ENCODE measurements around the gene ACAD8.
A peak's percentile ranks its signal among the peaks of the same experiment; 100 is the strongest.

Gene ACAD8

GRCh38 chr11:134253188-134253993, at the start of gene ACAD8, which contains the start of gene THYN1:
ACAD8 (plus strand) TSS chr11:134253568; CDS start chr11:134253601, 33 bp downstream.
THYN1 (minus strand) TSS chr11:134253352; CDS start chr11:134252882, 470 bp downstream.
- DNase-seq (ENCODE audit: low spot score), result peak; percentile 96

DNA sequence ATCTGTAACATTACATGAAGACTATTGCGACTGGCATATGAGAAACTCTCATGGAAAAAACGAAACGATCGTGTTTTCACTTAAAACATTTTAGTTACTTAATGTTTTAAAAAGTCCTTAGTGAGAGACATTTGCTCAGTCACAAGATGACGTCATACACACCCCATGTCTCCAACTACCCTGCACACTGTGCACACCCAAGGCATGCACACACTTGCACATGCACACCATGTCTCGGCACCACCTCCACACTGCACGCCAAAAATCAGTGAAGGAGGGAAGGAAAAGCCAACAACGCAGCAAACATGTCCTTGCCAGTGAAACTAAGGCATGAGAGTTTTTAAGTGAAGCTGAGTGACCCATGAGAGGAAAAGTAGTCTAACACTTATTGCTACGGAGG, 47.6 kb upstream of the ACAD8 start:
- no peak for DNase-seq (ENCODE audit: low spot score)

GRCh38 chr11:134206185-134206584, 47.2 kb upstream of the ACAD8 start:
- no peak for DNase-seq (ENCODE audit: low spot score)

GRCh38 chr11:134207538-134208239, 45.7 kb upstream of the ACAD8 start:
- DNase-seq (ENCODE audit: low spot score), result peak; percentile 48

- no peak for DNase-seq (ENCODE audit: low spot score)
Observed at GRCh38 chr11:134215836-134216235, 37.5 kb upstream of the ACAD8 start.

GRCh38 chr11:134216816-134217215, 36.6 kb upstream of the ACAD8 start:
- no peak for DNase-seq (ENCODE audit: low spot score)

DNA sequence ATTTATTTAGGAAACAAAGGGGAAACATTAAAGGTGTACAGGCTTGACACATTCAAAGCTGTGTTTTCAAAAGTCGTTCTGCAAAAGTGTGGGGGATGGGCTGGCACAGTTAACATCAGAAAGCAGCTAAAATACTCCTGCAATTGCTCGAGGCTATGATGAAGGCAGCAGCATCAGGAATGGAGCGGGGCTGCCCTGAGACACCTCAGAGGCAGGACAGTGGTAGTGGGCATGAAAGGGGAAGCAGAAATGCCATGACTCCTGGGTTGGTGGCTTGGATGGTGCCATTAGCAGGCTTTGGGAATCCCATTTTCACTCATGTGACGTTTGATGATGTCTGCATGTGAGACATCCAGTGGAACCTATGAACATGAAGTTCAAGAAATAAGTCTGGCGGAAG, 30.2 kb upstream of the ACAD8 start:
- DNase-seq (ENCODE audit: low spot score), result no peak

DNA sequence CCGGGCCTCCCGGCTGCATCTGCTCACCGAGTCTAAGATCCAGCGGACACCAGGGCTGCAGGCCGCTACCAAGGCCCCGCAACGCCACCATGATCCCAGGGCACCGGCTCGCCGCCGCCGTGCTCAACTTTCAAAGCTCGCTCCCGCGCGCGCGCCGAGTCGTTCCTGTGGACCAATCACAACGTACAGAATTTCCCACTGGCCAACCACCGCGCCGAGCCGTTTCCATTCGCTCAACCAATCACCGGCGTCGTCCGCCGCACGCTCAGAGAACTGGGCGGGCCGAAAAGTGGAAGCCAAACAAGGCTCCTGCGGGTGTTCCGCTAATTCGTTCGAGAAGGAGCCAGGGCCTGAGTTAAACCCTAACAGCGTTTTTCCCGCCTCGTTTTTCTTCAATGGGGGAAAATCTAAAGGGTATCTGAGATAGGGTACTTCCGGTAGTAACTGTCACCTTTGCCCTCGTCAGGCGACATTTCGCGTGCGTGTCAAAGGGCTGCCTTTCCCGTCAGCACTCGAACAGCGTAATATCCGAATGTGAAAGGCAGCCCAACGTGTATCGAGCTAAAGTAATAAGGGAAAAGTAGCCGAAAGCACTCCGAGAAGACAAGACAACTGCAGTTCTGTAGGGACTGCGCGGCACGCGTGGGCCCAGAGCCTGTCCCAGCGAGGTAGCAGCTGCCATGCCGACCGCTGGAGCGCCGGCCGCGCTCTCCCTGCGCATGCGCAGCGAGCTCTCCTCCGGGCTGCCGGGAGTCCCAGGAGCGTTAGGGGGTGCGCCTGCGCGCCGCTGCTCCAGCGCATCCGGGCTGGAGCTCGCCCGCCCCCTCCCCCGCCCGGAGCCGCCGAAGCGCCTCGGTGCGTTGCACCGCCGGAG, 29.3 kb upstream of the ACAD8 start, which contains the start of the genes NCAPD3 and VPS26B:
NCAPD3 (minus strand) TSS at position 132 of the 874 bp plus-strand sequence; CDS start at position 91, 41 bp downstream.
VPS26B (plus strand) TSS at position 836 of the 874 bp plus-strand sequence. CDS start 452 bp downstream, outside the sequence.
- peak; percentile 95 for DNase-seq (ENCODE audit: low spot score)

DNA sequence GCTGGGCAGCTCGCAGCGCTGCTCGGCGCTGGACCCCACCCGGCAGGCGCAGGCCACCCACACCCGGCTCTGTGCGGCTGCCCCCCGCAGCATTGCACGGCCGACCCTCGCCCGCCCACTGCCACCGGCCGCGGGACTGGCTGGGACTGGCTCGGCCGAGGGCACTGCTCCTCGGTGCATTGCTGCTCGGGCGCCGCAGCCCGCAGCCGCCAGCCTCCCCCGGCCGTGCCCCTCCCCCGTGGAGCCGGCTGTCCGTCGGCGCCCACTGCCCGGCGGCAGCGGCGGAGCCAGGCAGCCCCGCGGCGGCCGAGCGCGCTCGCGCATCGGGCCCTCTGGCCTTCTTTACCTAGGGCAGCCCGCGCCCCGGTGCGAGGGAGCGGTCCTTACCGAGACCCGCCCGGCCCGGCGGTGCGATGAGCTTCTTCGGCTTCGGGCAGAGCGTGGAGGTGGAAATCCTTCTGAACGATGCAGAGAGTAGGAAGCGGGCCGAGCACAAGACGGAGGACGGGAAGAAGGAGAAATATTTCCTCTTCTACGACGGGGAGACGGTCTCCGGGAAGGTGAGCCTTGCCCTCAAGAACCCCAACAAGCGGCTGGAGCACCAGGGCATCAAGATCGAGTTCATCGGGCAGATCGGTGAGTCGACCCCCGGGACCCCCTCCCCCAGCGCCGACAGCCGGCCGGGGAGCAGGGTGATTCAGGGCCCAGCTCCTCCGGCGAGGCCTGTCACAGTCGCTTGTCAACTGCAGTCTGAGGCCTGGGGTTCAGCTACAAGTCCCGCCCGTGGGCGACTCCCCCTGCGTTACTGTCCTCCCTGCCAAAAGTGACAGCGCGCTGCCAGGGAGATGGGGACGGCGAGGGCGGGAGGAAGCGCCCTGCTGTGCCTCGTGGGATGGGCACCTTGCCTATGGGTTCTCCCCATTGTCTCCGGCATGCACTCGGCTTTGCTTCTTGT, 28.4 kb upstream of the ACAD8 start:
- DNase-seq (ENCODE audit: low spot score), result peak; percentile 47

DNA sequence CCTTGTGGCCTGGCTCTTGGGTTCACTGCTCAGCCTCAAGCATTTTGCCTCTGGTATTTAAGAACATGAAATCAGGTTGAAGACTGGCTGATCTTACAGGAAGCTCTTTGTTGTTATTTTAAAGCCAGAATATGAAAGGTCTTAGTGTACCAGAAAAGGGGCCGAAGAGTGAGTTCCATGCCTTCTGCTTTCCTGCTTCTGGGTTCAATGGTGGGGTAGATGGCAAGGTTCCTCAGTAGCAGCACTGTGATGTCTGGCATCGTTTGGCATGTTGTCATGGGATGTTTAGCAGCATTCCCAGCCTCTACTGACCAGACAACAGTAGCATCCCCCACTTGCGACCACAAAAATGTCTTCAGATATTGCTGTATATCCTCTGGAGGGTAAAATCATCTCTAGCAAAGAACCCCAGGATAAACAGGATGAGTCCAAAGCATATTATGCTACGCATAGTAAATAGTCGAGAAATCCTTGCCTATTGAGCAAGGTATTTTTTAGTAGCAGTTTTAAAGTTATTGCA, 26.5 kb upstream of the ACAD8 start:
- DNase-seq (ENCODE audit: low spot score), result no peak

DNA sequence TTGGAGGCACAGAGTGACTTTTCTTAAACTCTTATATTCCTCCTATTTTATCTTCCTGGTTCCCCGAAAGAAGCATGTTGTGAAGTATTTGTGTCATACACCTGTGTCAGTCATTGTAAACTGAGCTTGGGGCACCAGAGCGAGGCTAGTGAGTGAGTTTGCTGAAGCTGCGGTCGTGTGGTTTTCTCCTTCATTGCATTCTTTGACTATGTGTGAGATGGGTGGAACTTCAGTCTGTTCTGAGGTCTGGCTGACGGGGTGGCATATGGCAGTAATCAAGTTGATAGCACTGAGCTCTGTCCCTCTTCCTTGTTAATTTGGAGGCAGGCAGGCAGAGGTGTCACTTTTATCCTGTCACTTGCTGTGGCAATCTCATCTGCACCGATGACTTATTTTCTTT, 24.7 kb upstream of the ACAD8 start:
- DNase-seq (ENCODE audit: low spot score), result no peak

- DNase-seq (ENCODE audit: low spot score), result no peak
Observed at GRCh38 chr11:134229126-134229790, 24.1 kb upstream of the ACAD8 start.

DNA sequence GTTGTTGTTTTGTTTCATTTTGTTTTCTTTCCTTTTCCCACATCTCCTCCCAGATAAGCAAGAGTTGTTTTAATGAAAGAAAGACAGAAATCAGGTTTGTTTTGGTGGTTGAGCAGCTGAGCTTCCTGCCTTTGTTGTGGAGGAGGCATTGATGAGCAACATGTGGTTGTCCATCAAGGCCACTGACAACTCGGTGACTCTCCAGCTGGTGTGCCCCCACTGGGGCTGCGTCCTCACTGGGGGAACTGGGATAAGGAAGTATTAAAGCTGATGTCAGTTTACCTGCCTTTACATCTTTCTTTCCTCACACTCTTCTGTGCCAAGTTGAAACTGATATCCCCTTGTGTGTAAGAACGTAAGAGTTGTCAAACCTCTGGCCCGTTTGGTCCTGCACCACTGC, 23.0 kb upstream of the ACAD8 start:
- no peak for DNase-seq (ENCODE audit: low spot score)

DNA sequence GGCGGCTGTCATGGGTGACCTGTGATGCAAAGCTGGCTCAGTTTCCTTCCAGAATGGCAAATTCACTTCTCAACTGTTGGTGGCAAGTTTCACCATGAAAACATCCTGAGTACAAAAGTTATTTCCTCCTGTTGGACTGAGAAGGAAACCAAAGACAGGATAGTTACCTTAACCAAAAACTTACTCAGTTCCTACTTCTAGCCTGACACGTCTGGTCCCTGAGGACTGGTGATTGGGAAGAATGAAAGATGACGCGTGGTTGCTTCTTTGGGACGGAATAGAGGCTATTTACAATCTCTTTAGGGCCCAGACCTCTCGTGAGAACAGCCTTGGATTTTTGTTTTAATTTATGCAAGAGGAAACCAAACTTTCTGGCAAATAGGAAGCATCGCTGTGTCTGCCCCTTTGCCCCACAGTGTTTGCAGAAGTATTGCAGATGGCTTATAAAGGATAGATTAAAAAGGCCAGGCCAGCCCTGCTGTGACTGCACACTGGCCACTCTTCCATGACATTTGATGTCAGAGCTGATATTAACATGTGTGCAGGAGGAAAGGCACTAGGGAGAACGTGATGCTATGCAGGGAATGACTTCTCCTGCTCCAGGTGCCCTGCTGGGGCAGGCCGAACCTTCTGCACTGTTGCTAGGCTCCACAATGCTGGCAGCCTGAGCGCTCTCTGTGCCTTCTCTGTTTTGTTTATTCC, 21.3 kb upstream of the ACAD8 start:
- no peak for DNase-seq (ENCODE audit: low spot score)

GRCh38 chr11:134233729-134234179, 19.6 kb upstream of the ACAD8 start:
- no peak for DNase-seq (ENCODE audit: low spot score)

- no peak for DNase-seq (ENCODE audit: low spot score)
Observed at GRCh38 chr11:134235399-134235798, 18.0 kb upstream of the ACAD8 start.

DNA sequence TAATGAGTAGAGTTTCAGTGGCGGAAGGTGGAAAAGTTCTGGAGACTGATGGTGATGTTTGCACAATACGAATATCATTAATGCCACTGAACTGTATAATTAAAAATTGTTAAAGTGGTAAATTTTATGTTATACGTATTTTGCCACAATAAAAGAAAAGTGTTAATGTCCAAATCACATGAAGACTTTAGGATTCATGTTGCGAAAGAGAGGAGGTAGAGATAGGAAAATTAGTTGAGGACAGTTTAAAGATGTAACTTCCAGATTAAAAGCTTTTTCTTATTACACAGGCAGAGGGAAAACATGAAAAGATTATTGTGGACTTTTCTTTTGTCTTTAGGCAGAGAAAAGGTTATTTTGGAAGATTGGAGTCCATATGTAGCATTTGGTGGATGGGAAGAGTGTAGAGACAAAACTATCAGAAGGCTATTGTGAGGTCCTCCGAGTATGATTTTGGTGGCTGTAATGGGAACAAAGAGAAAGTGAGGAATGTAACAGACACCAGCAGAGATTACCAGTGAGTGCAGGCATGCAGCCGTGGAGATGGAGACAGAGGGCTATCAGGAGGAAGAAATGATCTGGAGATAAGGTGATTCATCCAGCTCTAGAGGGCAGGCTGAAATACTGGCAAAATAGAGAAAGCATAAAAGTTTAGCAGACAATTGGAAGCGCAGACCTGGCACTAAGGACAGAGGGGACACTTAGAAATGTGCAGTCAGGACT, 16.4 kb upstream of the ACAD8 start:
- DNase-seq (ENCODE audit: low spot score), result no peak

DNA sequence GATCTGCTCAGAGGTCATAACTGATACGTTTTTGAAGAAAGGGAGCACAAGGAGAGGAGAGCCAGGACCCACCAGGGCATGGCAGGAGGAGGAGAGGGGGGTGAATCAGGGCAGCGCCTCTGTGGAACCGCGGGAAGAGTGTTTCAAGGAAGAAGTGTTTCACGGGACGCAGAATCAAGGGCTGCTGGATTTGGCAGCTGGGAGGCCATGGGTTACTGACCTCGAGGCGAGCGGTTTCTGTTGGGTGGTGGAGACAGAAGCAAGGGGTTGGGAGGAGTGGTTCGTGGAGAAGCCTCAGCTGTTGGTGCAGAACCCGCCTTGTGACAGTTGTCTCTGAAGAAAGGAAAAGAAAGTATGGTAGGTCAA, 15.8 kb upstream of the ACAD8 start:
- DNase-seq (ENCODE audit: low spot score), result no peak

DNA sequence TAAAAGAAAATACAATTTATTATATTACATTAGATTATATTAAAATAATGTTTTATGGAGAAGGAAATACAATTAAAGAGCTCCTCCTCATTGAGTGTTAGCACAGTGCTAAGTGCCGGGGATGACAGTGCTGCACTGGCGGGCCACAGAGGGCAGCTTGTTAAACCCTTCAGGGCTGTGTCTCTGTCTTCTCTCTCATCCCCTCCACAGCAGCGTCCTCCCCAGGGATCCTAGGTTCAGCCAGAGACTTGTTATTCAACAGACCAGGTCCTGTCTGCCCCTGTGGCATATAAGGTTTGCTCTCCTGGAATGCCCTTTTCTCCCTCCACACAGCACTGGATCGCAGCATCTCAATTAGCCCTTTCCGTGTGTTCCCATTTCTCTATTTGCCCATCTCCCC, 14.4 kb upstream of the ACAD8 start:
- no peak for DNase-seq (ENCODE audit: low spot score)
